COLO829 (cell line): ENCODE results near the gene VPS26A.

Experiments used
- DNase-seq: peaks from one replicate; pipeline ENCODE4 v3.0.0; 2012; ENCODE audit warnings: low spot score

The VPS26A gene

DNA sequence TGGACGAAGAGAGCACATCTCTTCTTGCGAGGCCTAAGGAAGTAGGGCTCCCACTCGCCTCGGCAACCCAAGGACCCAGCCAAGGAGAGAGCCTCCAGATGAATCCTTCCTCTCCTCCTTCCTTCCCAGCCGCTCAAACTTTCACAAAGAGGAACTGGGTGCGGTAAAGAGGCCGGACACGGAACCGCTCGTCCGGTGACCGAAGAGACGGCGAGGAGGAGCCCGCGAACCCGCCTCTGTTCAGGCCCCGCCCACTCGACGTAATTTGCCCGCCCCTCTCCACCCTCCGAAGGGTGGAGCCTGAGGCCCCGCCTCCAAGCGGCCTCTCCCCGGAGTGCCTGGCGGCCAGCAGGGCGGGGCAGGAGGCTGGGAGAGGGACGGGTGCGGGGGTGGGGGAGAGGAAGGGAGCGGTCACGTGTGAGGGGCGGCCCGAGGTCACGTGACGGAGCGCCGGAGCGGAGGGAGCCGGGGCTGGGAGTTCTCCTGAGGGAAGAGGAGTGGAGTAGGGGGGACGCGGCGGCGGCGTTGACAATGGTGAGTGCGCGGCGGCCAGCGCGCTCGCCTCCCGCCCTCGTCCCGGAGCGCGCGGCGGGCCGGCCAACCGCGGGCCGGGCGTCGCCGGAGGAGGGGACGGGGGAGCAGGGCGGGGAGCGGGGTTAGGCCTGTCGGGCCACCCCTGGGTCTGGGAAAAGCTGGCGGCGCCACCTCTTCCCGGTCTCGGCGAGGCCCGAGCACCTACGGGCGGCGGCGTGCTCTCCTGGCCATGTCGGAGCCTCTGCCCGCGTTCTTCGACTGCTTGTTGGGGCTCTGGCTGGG is at the start of gene VPS26A:
Gene VPS26A (plus strand): TSS at position 432 of the 816 bp plus-strand sequence. CDS start 100 bp downstream, at position 532.
- peak; percentile 92 for DNase-seq

GRCh38 chr10:69074532-69074931 is 49.4 kb upstream of the VPS26A start:
- no peak for DNase-seq

DNA sequence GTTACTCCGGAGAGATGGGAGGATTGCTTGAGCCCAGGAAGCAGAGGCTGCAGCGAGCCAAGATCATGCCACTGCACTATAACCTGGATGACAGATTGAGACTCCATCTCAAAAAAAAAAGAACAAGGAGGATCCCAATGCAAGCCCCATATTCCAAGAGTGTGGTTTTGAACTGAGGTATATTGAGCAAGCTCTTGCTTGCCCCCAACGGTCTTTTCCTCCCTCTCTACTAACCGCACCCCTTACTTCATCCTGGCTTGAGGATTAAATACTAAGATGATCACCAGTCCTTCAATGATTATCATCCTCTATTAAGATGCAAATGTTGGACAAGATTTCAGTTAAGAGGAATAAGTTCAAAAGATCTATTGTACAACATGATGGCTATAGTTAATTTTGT is 48.5 kb upstream of the VPS26A start:
- DNase-seq: no peak

DNA sequence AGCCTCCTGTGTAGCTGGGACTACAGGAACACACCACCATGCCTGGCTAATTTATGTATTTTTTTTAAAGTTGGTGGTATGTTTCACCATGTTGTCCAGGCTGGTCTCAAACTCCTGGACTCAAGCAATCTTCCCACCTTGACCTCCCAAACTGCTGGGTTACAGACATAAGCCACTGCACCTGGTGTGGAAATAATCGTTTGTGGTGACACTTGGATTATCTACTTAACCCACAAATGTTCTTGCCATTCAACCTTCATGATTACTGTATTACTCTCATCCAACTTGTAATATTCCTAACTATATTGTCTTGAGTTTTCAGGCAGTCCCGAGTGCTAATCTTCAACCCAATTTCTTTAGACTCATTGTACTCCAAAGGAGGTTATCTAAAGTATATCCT is 45.7 kb upstream of the VPS26A start:
- no peak for DNase-seq

DNA sequence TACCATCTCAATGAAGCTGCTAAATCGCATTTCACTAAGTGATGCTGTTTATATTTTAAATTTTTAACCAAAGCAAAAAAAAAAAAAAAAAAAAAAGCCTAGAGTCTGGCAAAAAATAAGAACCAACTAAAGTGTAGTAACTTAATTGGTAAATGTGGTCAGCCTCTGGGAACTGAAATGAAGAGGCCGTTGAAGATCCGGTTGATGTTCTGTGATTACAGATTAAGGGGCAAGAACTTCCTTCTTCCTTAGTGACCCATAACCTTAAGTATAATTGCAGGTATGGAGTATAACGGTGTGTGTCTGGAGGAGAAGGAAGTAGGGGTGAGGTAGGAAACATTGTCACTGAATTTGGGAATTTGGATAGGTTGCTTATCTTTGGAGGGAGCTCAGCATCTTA is 43.8 kb upstream of the VPS26A start:
- no peak for DNase-seq

DNA sequence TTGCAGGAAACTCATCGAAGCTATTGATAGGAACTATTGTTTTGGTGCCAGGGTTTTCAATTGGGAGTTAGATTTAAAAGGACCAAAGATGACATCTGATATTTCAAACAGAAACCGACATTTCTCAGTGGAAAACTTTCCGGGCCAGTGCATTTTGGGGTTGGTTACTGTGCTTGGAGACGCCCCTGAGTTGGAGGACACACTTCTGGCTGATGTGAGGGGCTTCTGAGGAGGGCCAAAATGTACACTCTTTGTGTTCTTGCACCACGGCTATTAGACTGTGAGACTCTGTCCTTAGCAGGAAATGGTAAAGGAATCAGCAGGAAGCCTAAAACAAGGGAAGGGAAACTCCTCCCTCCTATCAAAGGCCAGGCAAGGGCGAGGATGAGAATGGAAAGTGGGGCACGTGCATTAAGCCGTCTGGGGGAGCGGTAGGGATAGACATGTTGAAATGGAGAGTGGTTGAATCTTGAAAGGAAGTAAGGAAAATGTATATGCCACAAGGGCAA is 37.9 kb upstream of the VPS26A start:
- no peak for DNase-seq

- DNase-seq: no peak
Measured at GRCh38 chr10:69087590-69088470, 36.1 kb upstream of the VPS26A start, which contains the start of gene SRGN. Gene SRGN, plus strand, starts transcription at chr10:69088103. Its CDS starts 55 bp downstream, at chr10:69088158.

DNA sequence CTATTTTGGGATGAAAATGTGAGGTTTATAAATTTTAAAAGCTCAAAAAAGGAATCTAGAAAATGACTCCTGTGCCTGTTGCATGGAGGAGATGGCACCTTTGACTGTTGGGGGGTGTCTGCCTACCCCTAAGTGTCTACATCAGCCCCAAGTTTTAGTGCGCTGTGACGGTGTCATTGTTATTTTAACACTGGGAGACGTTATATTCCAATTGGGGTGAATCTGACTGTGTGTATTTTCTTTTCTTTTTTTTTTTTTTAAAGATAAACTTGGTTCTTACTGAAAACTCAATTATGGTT is 35.6 kb upstream of the VPS26A start:
- no peak for DNase-seq

GRCh38 chr10:69088801-69089501 is 35.0 kb upstream of the VPS26A start:
- DNase-seq: no peak

GRCh38 chr10:69089638-69090599 is 34.1 kb upstream of the VPS26A start:
- no peak for DNase-seq

DNA sequence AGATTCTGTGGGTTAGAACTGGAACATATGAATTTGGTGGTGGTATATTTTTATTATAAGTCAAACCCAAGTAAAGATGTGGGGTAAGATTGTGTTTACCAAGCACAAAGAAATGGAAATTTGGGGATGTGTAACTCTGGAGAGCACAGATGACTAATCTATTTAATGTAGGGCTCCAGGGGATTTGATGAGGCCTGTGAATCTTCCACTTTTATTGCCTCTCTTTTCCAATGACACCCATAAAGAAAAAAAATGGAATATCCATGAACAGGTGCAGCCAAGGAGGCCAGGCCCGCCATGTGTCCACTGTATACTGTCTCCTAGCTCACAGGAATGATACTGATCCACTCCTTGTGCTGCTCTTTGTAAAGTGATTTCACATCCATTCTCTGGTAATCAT is 33.3 kb upstream of the VPS26A start:
- no peak for DNase-seq

- DNase-seq: no peak
Measured at GRCh38 chr10:69091143-69091651, 32.8 kb upstream of the VPS26A start.

GRCh38 chr10:69092959-69093850 is 30.8 kb upstream of the VPS26A start:
- DNase-seq: peak; percentile 54

GRCh38 chr10:69093933-69094332 is 30.0 kb upstream of the VPS26A start:
- no peak for DNase-seq

- DNase-seq: no peak
Measured at GRCh38 chr10:69096045-69096444, 27.9 kb upstream of the VPS26A start.

DNA sequence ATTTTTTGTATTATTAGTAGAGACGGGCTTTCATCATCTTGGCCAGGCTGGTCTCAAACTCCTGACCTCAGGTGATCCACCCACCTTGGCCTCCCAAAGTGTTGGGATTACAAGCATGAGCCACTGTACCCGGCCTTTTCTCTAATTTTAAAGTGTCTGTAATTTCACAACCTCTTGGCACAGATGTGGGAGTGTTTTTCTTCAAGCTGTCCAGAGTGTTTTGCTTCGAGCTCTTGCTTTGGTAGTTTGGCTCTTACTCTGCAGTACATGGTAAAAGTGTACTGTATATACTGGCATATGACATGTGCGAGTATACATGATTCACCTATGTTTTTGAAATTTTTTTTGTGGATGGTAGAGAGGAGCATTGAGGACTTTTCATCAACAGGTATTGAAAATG is 26.2 kb upstream of the VPS26A start:
- no peak for DNase-seq

GRCh38 chr10:69100136-69100872 is 23.7 kb upstream of the VPS26A start:
- DNase-seq: no peak

- DNase-seq: no peak
Measured at GRCh38 chr10:69101451-69102095, 22.4 kb upstream of the VPS26A start.

- DNase-seq: no peak
Measured at GRCh38 chr10:69102440-69102839, 21.5 kb upstream of the VPS26A start.
